Kasumi-1 (cell line): ENCODE measurements around the gene YJU2.
A peak's percentile ranks its signal among the peaks of the same experiment; 100 is the strongest.

Experiments used
- DNase-seq, 2 experiments: peaks; one replicate each; lab custom pipeline; 2025; lab: John Stamatoyannopoulos, UW

Gene YJU2

GRCh38 chr19:4298810-4299550 is 52.1 kb downstream of the YJU2 start:
- DNase-seq = no peak

DNA sequence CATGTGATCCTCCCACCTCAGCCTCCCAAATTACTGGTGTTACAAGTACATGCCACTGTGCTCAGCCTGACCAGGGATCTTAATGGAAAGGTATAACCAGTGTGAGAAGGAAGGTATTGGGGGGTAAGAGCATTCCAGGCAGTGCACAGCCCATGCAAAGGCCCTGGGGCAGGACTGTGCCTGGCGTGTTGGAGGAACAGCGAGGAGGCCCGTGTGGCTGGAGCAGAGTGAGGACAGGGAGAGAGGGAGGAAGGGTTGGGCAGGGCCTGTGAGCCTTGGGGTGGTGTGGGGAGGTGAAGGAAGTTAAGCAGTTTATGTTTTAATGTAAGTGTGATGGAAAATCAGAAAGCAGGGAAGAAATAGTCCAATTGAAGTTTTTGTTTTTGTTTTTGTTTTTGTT is 53.7 kb downstream of the YJU2 start:
- no peak for DNase-seq

GRCh38 chr19:4301590-4302242 is 54.8 kb downstream of the YJU2 start:
- DNase-seq = peak; percentile 75 to 76

DNA sequence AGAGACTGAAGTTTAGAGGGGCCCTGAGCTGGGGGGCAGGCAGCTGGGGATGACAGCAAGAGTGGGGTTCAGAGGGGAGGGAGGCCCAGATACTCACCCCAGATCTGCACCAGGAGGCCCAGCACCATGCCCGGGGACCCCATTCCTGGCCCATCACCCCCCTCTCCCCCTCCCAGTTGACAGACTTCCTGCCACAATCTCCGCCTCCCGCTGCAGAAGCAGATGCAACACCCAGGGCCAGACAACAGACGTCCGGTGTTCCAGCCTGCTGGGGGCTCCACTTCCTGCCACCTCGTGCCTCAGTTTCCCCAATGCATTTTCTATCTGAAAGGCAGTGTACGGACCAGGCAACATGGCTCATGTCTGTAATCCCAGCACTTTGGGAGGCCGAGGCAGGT is 55.4 kb downstream of the YJU2 start, which contains the start of gene TMIGD2:
Gene TMIGD2, minus strand, starts transcription at position 147 of the 398 bp plus-strand sequence. Its CDS starts 4 bp downstream, at position 143.
- DNase-seq = peak; percentile 74 to 75

GRCh38 chr19:4303819-4304537 is 57.1 kb downstream of the YJU2 start:
- DNase-seq = no peak

DNA sequence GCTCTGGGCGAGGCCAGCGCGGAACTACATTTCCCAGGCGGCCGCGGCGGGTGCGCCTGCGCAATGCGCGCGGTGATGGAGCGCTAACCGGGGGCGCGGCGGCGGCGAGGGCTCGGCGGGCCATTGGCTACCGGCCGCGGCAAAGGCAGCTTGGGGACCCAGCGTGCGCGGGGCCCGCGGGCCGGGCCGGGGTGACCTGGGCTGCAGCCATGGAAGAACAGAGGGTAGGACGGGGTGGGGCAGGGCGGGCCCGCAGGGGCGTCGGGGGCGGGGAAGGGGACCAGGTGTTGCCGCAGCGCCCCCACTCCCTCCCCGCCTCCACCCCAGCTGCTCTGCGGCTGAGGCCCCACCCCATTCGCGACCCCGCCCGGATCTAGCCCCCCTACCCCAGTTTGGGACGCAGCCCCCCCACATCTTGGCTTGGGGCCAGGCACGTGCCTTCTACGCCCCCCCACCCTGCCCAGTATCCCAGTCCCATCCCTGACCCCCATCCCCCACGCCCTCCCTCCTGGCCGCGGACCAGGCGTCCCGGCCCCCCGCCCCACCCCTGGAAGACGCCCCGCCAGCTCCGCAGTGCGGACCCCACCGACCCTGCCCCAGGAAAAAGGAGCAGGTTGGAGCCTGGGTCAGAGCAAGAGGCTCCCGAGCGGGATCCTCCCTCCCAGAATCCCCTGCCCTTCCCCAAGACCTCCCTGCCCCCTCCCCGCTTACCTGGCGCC is 57.8 kb downstream of the YJU2 start, which contains the start of gene FSD1:
Gene FSD1, plus strand, starts transcription at position 61 of the 719 bp plus-strand sequence. Its CDS starts 149 bp downstream, at position 210.
- peak; percentile 54 to 58 for DNase-seq

DNA sequence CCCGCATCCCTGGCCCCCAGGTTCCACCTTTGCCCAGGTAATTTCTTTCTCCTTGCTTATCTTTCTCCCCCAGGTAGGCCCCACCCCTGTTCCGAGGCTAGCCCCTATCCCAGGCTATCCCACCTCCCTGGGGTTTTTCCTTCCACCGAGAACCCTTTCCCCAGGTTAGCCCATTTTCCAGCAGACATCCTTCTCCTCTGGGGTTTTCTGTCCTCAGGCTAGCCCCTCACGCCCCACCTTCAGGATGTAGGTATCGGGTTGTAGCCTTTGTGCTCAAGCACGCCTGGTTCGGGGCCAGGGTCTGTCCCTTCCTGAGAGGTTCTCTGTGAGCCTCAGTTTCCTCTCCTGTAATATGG is 58.4 kb downstream of the YJU2 start:
- no peak for DNase-seq

DNA sequence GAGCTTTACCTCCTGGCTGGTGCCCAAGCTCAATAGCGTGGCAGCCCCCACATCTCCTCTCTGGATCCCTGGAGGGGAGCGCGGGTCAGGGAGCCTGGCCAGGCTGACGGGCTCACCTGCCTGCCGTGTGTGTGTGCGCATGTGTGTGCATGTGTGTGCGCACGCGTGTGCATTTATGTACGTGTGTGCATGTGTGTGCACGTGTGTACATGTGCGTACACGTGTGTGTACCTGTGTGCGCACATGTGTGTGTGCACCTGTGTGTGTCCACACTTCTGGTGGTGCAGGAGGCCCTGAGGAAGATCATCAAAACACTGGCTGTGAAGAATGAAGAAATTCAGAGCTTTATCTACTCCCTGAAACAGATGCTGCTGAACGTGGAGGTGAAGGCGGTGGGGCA is 58.8 kb downstream of the YJU2 start:
- DNase-seq = no peak

GRCh38 chr19:4310247-4311121 is 63.6 kb downstream of the YJU2 start:
- no peak for DNase-seq

- DNase-seq = no peak
Measured at GRCh38 chr19:4313847-4314490, 67.1 kb downstream of the YJU2 start.

DNA sequence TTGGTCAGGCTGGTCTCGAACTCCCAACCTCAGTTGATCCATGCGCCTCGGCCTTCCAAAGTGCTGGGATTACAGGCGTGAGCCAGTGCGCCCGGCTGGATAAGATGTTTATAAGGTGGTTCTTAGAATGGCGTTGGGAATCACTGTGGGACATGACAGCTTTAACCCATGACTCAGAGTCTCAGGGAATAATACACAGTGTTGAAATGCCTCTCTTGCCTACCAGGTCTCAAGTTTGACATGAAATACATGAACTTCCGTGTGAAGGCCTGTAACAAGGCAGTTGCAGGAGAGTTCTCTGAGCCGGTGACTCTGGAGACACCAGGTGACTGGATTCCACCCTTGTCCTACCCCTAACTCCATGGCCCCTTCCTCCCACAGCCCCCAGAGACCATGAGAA is 70.1 kb downstream of the YJU2 start:
- no peak for DNase-seq

DNA sequence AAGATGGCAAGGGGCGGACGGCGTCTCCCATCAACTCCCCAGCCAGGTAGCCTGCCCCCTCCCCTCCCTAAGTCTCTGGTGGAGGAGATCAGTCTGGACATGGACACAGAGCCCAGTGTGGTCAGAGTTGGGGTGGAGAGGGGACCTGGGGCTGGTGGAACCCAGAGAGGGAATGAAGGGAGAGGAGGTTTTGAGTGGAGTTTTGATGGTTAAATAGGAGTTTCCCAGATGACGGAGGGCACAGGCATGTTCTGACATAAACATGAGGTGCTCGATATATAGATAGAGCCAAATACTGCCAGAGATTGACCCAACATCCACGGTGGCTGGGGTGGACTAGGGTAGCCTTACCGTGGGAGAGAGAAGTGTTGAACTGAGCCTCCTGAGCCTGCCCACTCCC is 71.6 kb downstream of the YJU2 start:
- DNase-seq = no peak
